ENCODE measurements around the gene ATF3. TPM values are rescaled to one million over a fixed set of nuclear protein-coding genes. Genes with fewer than 3 reads are reported as not detected.
A peak's percentile ranks its signal among the peaks of the same experiment; 100 is the strongest.

The ATF3 gene
- total RNA-seq, 1 experiment from 2014 or later, result 13.0 TPM

- no TSS peak for BruUV-seq (replicated peaks)
- CTCF ChIA-PET, result no interaction called here
- H3K36me3 Mint-ChIP-seq (ENCODE audit: insufficient read depth, unreplicated experiment), result peaks cover 20% of the 10 kb centered on the region
- intact Hi-C loops (cut with micrococcal nuclease; ENCODE audit: unreplicated experiment), result no loop called here
- H3K4me3 Mint-ChIP-seq (ENCODE audit: low read depth, unreplicated experiment), result no peak overlapping the region
- no peaks in the 10 kb centered on the region for H3K9me3 Mint-ChIP-seq (ENCODE audit: low read depth, unreplicated experiment)
- no peaks in the 10 kb centered on the region for H3K27me3 Mint-ChIP-seq (ENCODE audit: unreplicated experiment)
- H3K27ac Mint-ChIP-seq (ENCODE audit: unreplicated experiment), result no peak overlapping the region
- H3K4me1 Mint-ChIP-seq (ENCODE audit: low read depth, unreplicated experiment), result no peaks in the 10 kb centered on the region
- DNase-seq, result no peak
- TF ChIP-seq CTCF (IDR thresholded peaks at IDR 0.05; ENCODE audit: unreplicated experiment), result no peak
Observed at GRCh38 chr1:212623603-212624002, 15.0 kb downstream of the ATF3 start.

- Mint-ChIP-seq H3K4me1 (ENCODE audit: low read depth, unreplicated experiment) (no peaks in the 10 kb centered on the region), H3K4me3 (ENCODE audit: low read depth, unreplicated experiment) (no peak overlapping the region), H3K9me3 (ENCODE audit: low read depth, unreplicated experiment) (no peaks in the 10 kb centered on the region), H3K27ac (ENCODE audit: unreplicated experiment) (no peak overlapping the region), H3K27me3 (ENCODE audit: unreplicated experiment) (no peaks in the 10 kb centered on the region), H3K36me3 (ENCODE audit: insufficient read depth, unreplicated experiment) (peaks cover 10% of the 10 kb centered on the region)
- DNase-seq, result no peak
- intact Hi-C loops (cut with micrococcal nuclease; ENCODE audit: unreplicated experiment), result no loop called here
- TF ChIP-seq CTCF (IDR thresholded peaks at IDR 0.05; ENCODE audit: unreplicated experiment), result no peak
- no TSS peak for BruUV-seq (replicated peaks)
- CTCF ChIA-PET, result no interaction called here
Observed at GRCh38 chr1:212624976-212625501, 16.5 kb downstream of the ATF3 start.

- CTCF ChIA-PET, result no interaction called here
- H3K4me3 Mint-ChIP-seq (ENCODE audit: low read depth, unreplicated experiment), result no peak overlapping the region
- no peak for TF ChIP-seq CTCF (IDR thresholded peaks at IDR 0.05; ENCODE audit: unreplicated experiment)
- H3K9me3 Mint-ChIP-seq (ENCODE audit: low read depth, unreplicated experiment), result no peaks in the 10 kb centered on the region
- BruUV-seq (replicated peaks), result no TSS peak
- no peaks in the 10 kb centered on the region for H3K4me1 Mint-ChIP-seq (ENCODE audit: low read depth, unreplicated experiment)
- peak overlapping the region; percentile 45 for H3K27ac Mint-ChIP-seq (ENCODE audit: unreplicated experiment)
- intact Hi-C loops (cut with micrococcal nuclease; ENCODE audit: unreplicated experiment), result no loop called here
- peaks cover 8% of the 10 kb centered on the region for H3K36me3 Mint-ChIP-seq (ENCODE audit: insufficient read depth, unreplicated experiment)
- DNase-seq, result no peak
- H3K27me3 Mint-ChIP-seq (ENCODE audit: unreplicated experiment), result no peaks in the 10 kb centered on the region
Observed at GRCh38 chr1:212625781-212626450, 17.4 kb downstream of the ATF3 start.

GRCh38 chr1:212628046-212628445, 19.5 kb downstream of the ATF3 start:
- Mint-ChIP-seq H3K4me3 (ENCODE audit: low read depth, unreplicated experiment) (no peak overlapping the region), H3K27ac (ENCODE audit: unreplicated experiment) (no peak overlapping the region), H3K27me3 (ENCODE audit: unreplicated experiment) (no peaks in the 10 kb centered on the region), H3K4me1 (ENCODE audit: low read depth, unreplicated experiment) (no peaks in the 10 kb centered on the region), H3K36me3 (ENCODE audit: insufficient read depth, unreplicated experiment) (peaks cover 8% of the 10 kb centered on the region), H3K9me3 (ENCODE audit: low read depth, unreplicated experiment) (no peaks in the 10 kb centered on the region)
- TF ChIP-seq CTCF (IDR thresholded peaks at IDR 0.05; ENCODE audit: unreplicated experiment), result no peak
- intact Hi-C loops (cut with micrococcal nuclease; ENCODE audit: unreplicated experiment), result no loop called here
- BruUV-seq (replicated peaks), result no TSS peak
- CTCF ChIA-PET, result no interaction called here
- DNase-seq, result no peak
